GM19193 (cell line): ENCODE results near the gene NR1H3.

ENCODE experiments used
- POLR2A ChIP-seq: IDR thresholded peaks from 4 replicates; pipeline ENCODE4 v1.6.1; 2011; ENCODE audit not compliant: insufficient read depth, insufficient read length; ENCODE audit errors: extremely low read depth

Gene NR1H3

GRCh38 chr11:47257517-47258316 lies at the start of gene NR1H3:
TSS of gene NR1H3 (plus strand) at chr11:47257996. CDS start at chr11:47259217, 1,221 bp downstream.
- no peak for TF ChIP-seq POLR2A

- TF ChIP-seq POLR2A: no peak
Observed at GRCh38 chr11:47208628-47209027, 49.2 kb upstream of the NR1H3 start.

GRCh38 chr11:47212938-47213337 lies 44.9 kb upstream of the NR1H3 start:
- TF ChIP-seq POLR2A: no peak

GRCh38 chr11:47213950-47214565 lies 43.7 kb upstream of the NR1H3 start:
- no peak for TF ChIP-seq POLR2A

GRCh38 chr11:47215366-47215910 lies 42.4 kb upstream of the NR1H3 start:
- no peak for TF ChIP-seq POLR2A

- TF ChIP-seq POLR2A: peak; percentile 65
Observed at GRCh38 chr11:47216121-47216798, 41.5 kb upstream of the NR1H3 start.

GRCh38 chr11:47220401-47220821 lies 37.4 kb upstream of the NR1H3 start:
- no peak for TF ChIP-seq POLR2A

GRCh38 chr11:47222696-47223095 lies 35.1 kb upstream of the NR1H3 start:
- no peak for TF ChIP-seq POLR2A

GRCh38 chr11:47225552-47226400 lies 32.0 kb upstream of the NR1H3 start:
- no peak for TF ChIP-seq POLR2A

GRCh38 chr11:47229161-47229560 lies 28.6 kb upstream of the NR1H3 start:
- TF ChIP-seq POLR2A: no peak

GRCh38 chr11:47233051-47233450 lies 24.7 kb upstream of the NR1H3 start:
- no peak for TF ChIP-seq POLR2A

- no peak for TF ChIP-seq POLR2A
Observed at GRCh38 chr11:47233989-47234668, 23.7 kb upstream of the NR1H3 start.

- no peak for TF ChIP-seq POLR2A
Observed at GRCh38 chr11:47234669-47235100, 23.1 kb upstream of the NR1H3 start.

- no peak for TF ChIP-seq POLR2A
Observed at GRCh38 chr11:47235163-47235562, 22.6 kb upstream of the NR1H3 start.
